Right lobe of liver (tissue), 6 donors: ENCODE results near the gene MAP3K3. TPM values are rescaled to one million over a fixed set of nuclear protein-coding genes. Genes with fewer than 3 reads are reported as not detected.
A peak's percentile ranks its signal among the peaks of the same experiment; 100 is the strongest.

Experiments
- ATAC-seq, 4 donors: fragments of 200-7000 bp; cut with Tn5 transposase; one replicate each; pipeline ENCODE4 v1.9.1; 2020; ENCODE audit warnings: mild to moderate bottlenecking in 4 of 4, moderate library complexity in 4 of 4
- DNase-seq, 3 donors: peaks; one replicate each; pipeline ENCODE4 v3.0.0-alpha.2; 2020
- H3K27ac ChIP-seq, 3 donors: fragments of 200-600 bp; one replicate each; pipeline ENCODE4 v1.8.0; 2022
- H3K27me3 ChIP-seq, 2 donors: fragments of 200-600 bp; one replicate each; pipeline ENCODE4 v1.8.0; 2022
- H3K36me3 ChIP-seq, 4 donors: fragments of 200-600 bp; sonication (generic) in 1 of 4; one replicate each; pipeline versions ENCODE4 v1.5.1 to v1.8.0; 2017 to 2022; ENCODE audit warnings: control low read depth in 1 of 4
- H3K4me1 ChIP-seq, 4 donors: fragments of 200-600 bp; sonication (generic) in 1 of 4; one replicate each; pipeline versions ENCODE4 v1.5.1 to v1.8.0; 2017 to 2022; ENCODE audit warnings: control low read depth in 1 of 4
- H3K4me3 ChIP-seq, 3 donors: fragments of 200-600 bp; one replicate each; pipeline ENCODE4 v1.8.0; 2022
- H3K9me3 ChIP-seq, 4 donors: fragments of 200-600 bp; sonication (generic) in 1 of 4; one replicate each; pipeline versions ENCODE4 v1.5.1 to v1.8.0; 2017 to 2022; ENCODE audit warnings: control low read depth in 1 of 4
- CTCF ChIP-seq, 4 donors: fragments of 200-600 bp in 3 of 4; fragments of 450-650 bp in 1 of 4; IDR thresholded peaks; one replicate each; pipeline versions ENCODE4 v1.5.1 to v1.8.0; 2016 to 2022; ENCODE audit warnings: antibody characterized with exemption in 4 of 4, mild to moderate bottlenecking in 2 of 4
- POLR2A ChIP-seq: fragments of 450-650 bp; IDR thresholded peaks from one replicate; pipeline ENCODE4 v1.6.1; 2017; ENCODE audit warnings: antibody characterized with exemption, mild to moderate bottlenecking
- WGBS: methylation state at CpG from one replicate; pipeline ENCODE4 v1.1.6; 2018; ENCODE audit warnings: low coverage, low lambda C conversion rate; ENCODE audit not compliant: insufficient coverage; ENCODE audit errors: missing lambda C conversion rate; 5-methylcytosine and 5-hydroxymethylcytosine counted together
- intact Hi-C, 2 donors: fragments of 100-400 bp; cut with DNase I; formaldehyde crosslinking; loops; one replicate each; pipeline versions ENCODE4 v1.11.2 to v1.14.1; 2022
- total RNA-seq, 6 experiments: library from RNA; depleted of rRNA in 2 of 6; stranded (reverse); fragments of >200 nt in 2 of 6; fragmentation: NEBNext Ultra II Directional in 3 of 6; extraction: Animal tissue kit (Norgen Biotek cat#: 25700) in 3 of 6; gene quantifications; one replicate each; pipeline versions ENCODE4 v1.1.0 to v1.2.4, GENCODE V29; 2016 to 2023
- donor health status: DM: no; HTN: yes; CAD: no.
- donor health status: DM: no; HTN: no; CAD: no.
- donor health status: DM: no; HTN: no; CAD: no.
- donor health status: DM: no; HTN: yes; CAD: no.
- donor health status: DM: no; HTN: yes; CAD: no.

The MAP3K3 gene
- total RNA-seq, 6 experiments from 2014 or later: 10.6 to 15.8 (median 13.0) TPM

GRCh38 chr17:63676584-63676983 is 54.4 kb downstream of the MAP3K3 start:
- Histone ChIP-seq H3K4me1 (peaks cover 0 to 32% (median 8%) of the 10 kb centered on the region in 4 donors), H3K36me3 (no peaks in the 10 kb centered on the region), H3K9me3 (no peaks in the 10 kb centered on the region), H3K4me3 (no peak overlapping the region), H3K27ac (peak overlapping the region; percentile 48 to 61 (median 52)), H3K27me3 (no peaks in the 10 kb centered on the region)
- 14% methylated on average over 2 of the region's 3 CpGs for WGBS
- TF ChIP-seq POLR2A (no peak), CTCF (IDR thresholded peaks at IDR 0.05) (no peak)
- intact Hi-C loops: no loop called here
- ATAC-seq (no peak), DNase-seq (no peak)

DNA sequence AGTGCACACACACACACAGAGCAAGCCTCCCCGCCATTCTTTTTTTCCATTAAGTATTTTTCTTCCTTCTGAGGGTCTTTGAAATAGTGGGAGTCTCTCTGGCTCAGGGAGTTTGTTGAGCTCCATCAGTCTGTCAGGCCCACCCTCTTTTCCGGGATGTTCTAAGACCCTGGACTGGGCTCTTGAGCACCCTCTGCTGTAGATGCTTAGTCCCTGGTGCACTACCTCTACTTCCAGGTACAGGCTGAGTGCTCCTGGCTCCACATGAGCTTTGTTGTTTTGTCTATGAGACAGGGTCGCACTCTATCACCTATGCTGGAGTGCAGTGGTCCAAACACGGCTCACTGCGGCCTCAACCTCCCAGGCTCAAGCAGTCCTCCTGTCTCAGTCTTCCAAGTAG is 57.0 kb downstream of the MAP3K3 start:
- WGBS: 81% methylated on average over 2 of the region's 5 CpGs
- no peak for TF ChIP-seq POLR2A
- TF ChIP-seq CTCF (IDR thresholded peaks at IDR 0.05): no peak
- DNase-seq (no peak), ATAC-seq (no peak)
- Histone ChIP-seq H3K4me3 (no peak overlapping the region), H3K9me3 (no peaks in the 10 kb centered on the region), H3K36me3 (peaks cover 0 to 18% (median 2%) of the 10 kb centered on the region in 4 donors), H3K4me1 (peaks cover 0 to 32% (median 10%) of the 10 kb centered on the region in 4 donors), H3K27me3 (no peaks in the 10 kb centered on the region), H3K27ac (no peak overlapping the region)
- intact Hi-C loops: no loop called here

- intact Hi-C loops: no loop called here
- H3K4me1 ChIP-seq: peaks cover 0 to 19% (median 5%) of the 10 kb centered on the region in 4 donors
- 92% methylated on average over 1 of the region's 1 CpG for WGBS
- DNase-seq: no peak
- ATAC-seq: no peak
- no peaks in the 10 kb centered on the region for H3K9me3 ChIP-seq
- H3K4me3 ChIP-seq: no peak overlapping the region
- H3K27me3 ChIP-seq: no peaks in the 10 kb centered on the region
- TF ChIP-seq POLR2A (no peak), CTCF (IDR thresholded peaks at IDR 0.05) (no peak)
- no peak overlapping the region for H3K27ac ChIP-seq
- peaks cover 0 to 29% (median 4%) of the 10 kb centered on the region in 4 donors for H3K36me3 ChIP-seq
Observed at GRCh38 chr17:63680700-63681099, 58.5 kb downstream of the MAP3K3 start.

GRCh38 chr17:63681530-63681929 is 59.3 kb downstream of the MAP3K3 start:
- H3K27me3 ChIP-seq: no peaks in the 10 kb centered on the region
- 47% methylated on average over 7 of the region's 8 CpGs for WGBS
- TF ChIP-seq CTCF (IDR thresholded peaks at IDR 0.05) (no peak), POLR2A (no peak)

GRCh38 chr17:63682441-63682840 is 60.2 kb downstream of the MAP3K3 start:
- H3K4me3 ChIP-seq: no peak overlapping the region
- peaks cover 0 to 38% (median 4%) of the 10 kb centered on the region in 4 donors for H3K36me3 ChIP-seq
- no CpG with 5 or more reads among the region's 1 CpG for WGBS
- intact Hi-C loops: no loop called here
- H3K27ac ChIP-seq: no peak overlapping the region
- no peak for DNase-seq
- no peaks in the 10 kb centered on the region for H3K27me3 ChIP-seq
- no peaks in the 10 kb centered on the region for H3K9me3 ChIP-seq
- no peak for TF ChIP-seq POLR2A
- TF ChIP-seq CTCF (IDR thresholded peaks at IDR 0.05): no peak
- ATAC-seq: no peak
- H3K4me1 ChIP-seq: peaks cover 0 to 10% (median 2%) of the 10 kb centered on the region in 4 donors

More at GRCh38 chr17:63681530-63681929, 59.3 kb downstream of the MAP3K3 start:
- ATAC-seq (peak; percentile 94 to 97 (median 96)), DNase-seq (peak; percentile 79 to 86 (median 83))
- intact Hi-C loops: no loop called here
- Histone ChIP-seq H3K4me3 (no peak overlapping the region), H3K4me1 (peaks cover 0 to 13% (median 2%) of the 10 kb centered on the region in 4 donors), H3K36me3 (peaks cover 0 to 36% (median 4%) of the 10 kb centered on the region in 4 donors), H3K27ac (no peak overlapping the region), H3K9me3 (no peaks in the 10 kb centered on the region)
